ENCODE measurements around the gene ARMC9.
"Not testable (repeated sequence)": the region's sequence is repeated elsewhere in the genome, so short reads cannot be mapped to it uniquely, and the experiment has no call there.

Gene ARMC9

DNA sequence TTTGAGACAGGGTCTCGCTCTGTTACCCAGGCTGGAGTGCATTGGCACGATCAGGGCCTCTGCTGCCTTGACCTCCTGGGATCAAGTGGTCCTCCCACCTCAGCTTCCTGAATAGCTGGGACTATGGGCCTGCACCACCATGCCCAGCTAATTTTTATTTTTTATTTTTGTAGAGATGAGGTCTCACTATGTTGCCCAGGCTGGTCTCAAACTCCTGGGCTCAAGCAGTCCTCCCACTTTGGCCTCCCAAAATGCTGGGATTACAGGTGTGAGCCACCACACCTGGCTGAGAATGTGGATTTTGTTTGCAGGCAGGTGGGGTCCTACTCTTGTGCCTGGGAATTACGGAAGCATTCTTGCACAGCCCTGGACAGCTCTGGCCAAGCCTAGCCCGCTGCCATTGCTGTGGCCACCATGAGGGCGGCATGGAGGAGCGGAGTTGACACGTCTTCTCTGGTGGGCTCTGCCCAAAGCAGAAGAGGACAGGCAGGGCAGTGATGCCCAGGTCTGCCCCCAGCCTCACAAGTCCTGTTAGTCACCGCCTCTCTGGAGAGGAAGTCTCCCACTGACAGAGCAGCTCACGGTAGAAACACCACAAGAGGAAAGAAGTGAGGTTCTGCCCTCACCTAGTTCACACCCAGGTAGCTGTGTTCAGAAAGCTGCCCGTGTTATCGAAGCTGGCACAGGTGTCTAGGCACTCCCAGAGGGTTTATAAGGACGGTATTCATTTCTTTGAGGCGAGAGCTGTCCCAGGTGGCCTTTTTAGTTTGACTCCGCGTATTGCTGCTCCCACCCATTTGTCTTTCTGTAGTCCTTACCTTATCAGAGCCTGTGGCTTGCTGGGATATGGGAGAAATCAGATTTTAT, 46.2 kb downstream of the ARMC9 start:
- DNase-seq (ENCODE audit: low read depth in 2 of 2) = no peak

DNA sequence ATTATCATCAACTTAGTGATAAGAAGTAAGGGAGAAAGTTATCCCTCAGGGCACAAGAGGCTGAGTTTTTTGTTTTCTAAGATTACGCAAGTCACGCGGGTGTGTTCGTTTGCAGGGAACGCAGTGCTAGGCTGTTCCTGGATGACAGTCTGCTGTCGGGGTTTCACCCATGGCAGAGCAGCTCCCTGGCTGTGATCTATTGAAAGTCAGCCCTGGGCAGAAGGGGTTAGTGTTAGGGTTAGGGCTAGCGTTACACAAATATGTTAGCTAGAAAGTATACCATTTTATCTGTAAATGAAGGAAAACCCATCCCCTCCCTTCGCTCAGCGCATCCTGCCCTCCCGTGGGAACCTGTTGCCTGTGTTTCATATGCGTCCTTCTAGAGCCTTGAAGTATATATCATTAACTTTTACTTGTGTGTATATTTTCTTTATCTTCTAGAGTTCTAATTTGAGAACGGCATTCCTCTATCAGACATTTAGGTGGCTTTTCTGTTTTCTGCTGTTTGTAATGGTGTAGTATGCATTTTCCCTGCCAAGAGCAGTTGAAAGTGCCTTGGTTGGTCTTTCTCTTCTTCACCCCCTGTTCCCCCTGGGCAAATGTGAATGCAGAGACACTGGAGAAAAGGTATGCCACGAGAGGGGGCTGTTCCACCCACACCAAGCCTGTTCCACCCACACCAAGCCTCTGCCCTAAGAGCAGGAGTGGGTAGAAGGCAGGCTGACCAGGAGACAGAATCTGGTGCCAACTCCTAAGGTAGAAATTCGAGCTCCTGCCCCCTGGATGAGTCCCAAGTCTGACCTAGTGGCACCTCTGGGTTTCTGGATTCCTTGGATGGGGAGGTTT, 47.0 kb downstream of the ARMC9 start:
- DNase-seq (ENCODE audit: low read depth in 2 of 2) = no peak

DNA sequence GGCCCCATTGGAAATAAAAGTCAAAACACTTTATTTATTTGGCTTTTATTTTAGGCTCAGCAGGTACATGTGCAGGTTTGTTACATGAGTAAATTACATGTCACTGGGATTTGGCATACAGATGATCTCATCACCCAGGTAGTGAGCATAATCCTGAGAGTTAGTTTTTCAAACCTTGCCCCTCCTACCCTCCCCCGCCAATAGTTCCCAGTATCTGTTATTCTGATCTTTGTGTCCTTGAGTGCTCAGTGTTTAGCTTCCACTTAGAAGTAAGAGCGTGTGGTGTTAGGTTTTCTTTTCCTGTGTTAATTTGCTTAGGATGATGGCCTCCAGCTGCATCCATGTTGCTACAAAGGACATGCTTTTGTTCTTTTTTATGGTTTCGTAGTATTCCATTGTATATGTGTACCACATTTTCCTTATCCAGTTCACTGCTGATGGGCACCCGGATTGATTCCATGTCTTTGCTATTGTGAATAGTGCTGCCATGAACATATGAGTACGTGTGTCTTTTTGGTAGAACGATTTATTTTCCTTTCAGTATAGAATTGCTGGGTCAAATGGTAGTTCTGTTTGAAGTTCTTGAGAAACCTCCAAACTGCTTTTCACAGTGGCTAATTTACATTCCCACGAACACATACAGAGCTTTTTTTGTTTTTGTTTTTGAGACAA, 47.9 kb downstream of the ARMC9 start:
- no peak for DNase-seq (ENCODE audit: low read depth in 2 of 2)

DNA sequence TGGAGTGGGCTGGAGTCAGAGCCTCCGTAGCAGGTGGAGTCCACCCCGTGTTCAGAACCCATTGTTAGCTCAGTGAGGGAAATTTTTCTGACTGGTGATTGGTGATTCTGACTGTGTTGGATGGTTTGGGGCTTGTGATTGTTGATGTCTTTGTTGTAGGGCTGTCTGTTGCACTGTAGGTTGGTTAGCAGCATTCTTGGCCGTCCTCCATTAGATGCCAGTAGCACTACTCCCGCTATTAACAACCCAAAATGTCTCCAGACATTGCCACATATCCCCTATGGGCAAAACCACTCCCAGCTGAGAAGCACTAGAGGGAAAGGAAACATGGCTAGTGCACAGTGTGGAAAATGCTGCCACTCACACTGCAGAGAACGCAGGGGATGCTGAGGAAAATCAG, 51.7 kb downstream of the ARMC9 start:
- DNase-seq (ENCODE audit: low read depth in 2 of 2) = no peak

DNA sequence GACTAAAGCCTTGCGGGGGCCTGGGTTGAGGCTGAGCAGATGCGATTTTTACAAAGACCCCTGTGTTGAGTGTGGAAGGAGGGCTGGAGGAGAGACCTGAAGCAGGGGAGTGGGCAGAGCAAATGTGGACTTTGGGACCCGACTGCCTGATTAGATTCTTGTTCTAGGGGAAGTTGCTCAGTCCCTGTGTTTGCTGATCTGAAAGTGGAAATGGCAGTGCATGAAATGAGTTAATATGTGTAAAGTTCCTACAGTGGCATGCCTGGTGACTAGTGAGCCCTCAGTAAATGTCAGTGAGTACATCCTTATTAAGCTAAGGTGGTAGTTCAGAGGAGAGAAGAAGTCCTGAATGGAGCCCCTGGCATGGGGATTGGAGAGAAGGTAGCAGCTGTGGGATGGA, 52.3 kb downstream of the ARMC9 start:
- DNase-seq (ENCODE audit: low read depth in 2 of 2) = no peak

DNA sequence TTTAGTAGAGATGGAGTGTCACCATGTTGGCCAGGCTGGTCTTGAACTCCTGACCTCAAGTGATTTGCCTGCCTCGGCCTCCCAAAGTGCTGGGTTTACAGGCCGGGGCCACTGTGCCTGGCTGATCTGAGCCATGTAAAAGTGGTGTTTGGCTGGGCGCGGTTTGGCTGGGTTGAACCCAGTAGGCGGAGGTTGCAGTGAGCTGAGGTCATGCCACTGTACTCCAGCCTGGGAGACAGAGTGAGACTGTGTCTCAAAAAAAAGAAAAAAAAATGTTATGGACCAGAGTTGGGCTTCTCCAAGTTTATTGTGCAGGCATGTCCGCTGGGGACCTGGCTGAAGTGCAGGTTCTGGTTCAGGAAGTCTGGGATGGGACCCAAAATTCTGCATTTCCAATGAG, 54.9 kb downstream of the ARMC9 start:
- not testable (repeated sequence) for DNase-seq (ENCODE audit: low read depth in 2 of 2)

DNA sequence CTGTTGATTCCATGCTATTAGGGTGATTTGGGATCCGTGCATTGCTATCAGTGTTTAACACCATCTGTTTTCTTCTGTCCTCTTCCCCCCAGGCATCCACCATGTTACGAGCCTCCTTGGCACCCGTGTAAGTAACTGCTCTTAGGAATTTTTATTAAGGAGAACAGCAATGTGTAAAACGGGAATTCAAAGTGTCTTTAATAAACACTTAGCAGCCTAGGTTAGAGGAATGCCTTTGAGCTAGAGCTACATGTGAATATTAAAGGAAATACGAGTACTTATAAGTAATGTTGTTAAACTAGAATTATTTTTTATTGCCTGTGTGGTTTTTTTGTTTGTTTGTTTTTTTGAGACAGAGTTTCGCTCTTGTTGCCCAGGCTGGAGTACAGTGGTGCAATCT, 58.1 kb downstream of the ARMC9 start:
- no peak for DNase-seq (ENCODE audit: low read depth in 2 of 2)

DNA sequence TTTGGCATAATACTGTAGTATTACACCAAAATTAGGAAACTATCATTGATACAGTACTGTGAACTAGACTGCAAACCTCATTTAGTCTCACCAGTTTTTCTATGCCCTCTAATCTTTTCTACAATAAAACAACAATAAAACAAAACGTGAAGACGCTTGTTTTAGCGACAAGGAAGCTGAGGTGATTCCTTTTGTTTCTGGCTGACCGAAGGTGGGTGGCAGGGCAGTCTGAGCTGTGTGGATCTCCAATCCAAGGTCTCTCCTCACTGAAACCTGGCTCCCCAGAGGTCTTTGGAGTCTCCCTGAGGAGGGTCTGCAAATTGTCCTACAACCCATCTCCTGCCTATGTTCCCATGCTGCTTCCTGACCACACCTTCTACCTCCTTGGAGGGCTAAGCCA, 59.3 kb downstream of the ARMC9 start:
- no peak for DNase-seq (ENCODE audit: low read depth in 2 of 2)

DNA sequence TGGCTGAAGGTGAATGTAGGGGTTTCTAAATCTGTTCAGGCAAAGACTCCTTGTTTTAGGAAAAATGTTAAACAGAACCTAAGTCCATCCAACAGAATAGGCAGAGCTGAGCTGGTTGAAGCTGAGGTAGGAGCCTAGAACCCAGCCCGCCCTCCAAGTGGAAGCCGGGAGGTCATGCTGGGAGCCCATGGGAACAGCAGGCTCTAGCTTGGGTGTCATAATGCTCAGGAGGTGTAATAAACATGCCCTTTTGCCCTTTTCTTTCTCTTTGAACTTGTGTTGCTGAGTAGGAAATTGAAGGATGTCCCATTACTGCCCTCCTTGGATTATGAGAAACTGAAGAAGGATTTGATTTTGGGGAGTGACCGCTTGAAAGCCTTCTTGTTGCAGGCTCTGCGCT, 60.3 kb downstream of the ARMC9 start:
- no peak for DNase-seq (ENCODE audit: low read depth in 2 of 2)

DNA sequence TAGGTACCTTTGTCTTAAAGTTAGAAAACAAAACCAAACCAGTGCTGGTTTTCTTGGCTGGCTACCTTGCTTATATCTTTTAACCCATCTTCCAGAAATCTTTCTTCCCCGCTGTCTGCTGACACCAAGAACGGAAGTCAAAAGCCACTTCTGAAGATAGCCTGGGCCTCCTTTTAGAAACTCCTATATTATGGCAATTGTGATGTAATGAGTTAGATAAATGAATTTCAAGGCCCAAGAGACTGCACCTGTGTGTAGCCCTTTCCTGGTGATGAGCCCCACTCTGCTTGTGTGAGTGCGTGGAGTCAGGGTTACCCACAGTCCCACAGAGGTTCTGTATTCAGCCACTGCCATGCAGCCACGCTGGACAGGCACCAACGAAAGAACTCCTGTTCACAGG, 60.7 kb downstream of the ARMC9 start:
- DNase-seq (ENCODE audit: low read depth in 2 of 2) = no peak

DNA sequence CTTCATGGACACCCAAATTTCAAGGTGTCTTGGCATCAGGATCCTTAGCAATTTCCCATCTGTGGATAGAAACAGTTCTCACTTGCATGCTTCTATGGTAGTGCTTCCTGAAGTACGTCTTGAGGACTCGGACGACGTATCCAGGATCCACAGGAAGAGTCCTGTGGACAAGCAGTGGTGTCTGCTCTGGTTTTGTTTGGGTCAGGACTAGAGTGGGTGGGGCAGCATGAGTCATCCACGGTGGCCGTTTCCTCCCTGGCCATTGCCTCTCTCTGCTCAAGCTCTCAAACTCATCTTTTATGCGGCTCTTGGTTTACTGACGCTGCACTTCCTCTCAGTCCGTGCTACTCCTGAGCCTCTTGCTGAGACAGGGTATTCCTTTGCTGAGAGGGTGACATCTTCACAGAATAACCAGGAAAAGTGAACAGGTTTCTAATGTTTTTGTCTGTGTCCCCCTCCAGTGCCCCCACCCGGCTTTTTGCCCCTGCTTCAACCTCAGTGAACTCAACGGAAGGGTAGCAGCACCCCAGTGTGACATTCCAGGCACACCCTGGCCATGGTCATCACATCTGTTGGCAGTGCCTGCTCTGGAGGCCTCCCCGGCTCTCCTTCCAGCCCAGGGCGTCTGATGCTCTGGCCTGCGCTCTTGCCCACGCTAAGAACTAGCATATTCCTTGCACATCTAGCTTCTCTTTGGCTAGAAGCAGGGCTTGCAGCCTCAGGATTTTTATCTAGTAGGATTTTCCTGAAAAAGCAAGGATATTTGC, 62.2 kb downstream of the ARMC9 start:
- no peak for DNase-seq (ENCODE audit: low read depth in 2 of 2)

DNA sequence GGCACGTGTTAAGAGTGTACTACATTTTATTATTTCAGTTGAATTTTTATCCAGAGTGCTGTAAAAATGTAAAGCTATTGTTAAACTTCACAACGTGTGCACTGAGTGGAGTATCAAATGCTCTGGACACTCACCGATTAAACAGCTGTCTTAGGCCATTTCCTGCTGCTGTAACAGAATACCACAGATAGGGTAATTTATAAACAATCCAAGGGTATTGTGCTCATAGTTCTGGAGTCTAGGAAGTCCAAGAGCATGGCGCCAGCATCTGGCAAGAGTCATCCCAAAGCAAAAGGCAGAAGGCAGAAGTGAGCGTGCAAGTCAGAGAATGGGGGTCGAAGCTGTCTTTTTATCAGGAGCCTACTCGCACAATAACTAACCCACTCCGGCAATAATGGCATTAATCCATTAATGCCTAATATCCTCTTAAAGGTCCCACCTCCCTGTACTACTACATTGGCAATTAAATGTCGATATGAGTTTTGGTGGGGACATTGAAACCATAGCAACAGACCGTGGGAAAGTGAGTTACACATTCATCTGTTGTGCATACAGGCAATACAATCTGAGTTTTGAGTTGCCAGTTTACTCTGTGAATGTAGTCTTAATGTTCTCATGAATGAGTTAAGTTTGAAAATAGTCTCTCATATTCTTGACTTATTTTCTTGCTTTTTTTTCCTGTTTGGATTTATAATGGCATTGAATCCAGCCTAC, 64.8 kb downstream of the ARMC9 start:
- DNase-seq (ENCODE audit: low read depth in 2 of 2) = no peak

DNA sequence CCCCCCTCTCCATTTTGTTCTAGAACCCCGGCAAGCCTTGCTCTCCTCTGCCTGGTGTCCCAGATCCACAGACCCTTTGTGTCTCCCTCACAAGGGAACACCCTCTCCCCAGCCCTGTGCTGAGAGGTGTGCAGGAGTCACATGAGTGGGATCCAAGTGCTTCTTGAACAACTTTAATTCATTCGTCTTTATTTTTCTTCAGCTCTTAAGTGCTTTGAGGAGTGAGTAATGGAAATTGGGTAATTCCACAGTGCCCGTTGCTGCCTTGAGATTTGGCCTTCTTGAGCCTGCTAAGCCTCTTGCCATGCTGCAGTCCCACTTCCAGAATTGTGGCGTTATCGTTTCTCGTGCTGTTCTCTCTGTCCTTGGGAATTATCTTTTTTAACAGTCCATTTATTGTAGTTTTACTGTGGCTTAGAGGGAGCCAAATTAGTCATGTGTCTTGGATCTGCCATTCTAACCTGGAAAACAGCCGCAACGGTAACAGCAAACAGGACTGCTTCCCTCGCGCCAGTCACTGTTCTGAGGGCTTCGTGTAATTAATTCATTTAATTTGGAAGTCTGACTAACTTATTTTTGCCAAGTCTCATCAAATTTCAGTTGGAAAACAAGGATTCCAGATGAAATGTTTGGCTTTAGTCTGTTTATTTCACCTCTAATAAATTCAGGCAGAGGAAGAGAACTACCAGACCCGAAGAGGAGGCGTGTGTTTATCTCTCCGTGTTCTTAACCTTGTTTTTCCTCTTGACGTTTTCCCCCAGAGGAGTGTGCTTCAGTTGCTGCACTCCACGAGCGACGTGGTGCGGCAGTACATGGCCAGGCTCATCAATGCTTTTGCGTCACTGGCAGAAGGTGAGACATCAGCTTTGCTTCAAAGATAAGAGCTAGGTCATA, 72.0 kb downstream of the ARMC9 start:
- DNase-seq (ENCODE audit: low read depth in 2 of 2) = no peak

DNA sequence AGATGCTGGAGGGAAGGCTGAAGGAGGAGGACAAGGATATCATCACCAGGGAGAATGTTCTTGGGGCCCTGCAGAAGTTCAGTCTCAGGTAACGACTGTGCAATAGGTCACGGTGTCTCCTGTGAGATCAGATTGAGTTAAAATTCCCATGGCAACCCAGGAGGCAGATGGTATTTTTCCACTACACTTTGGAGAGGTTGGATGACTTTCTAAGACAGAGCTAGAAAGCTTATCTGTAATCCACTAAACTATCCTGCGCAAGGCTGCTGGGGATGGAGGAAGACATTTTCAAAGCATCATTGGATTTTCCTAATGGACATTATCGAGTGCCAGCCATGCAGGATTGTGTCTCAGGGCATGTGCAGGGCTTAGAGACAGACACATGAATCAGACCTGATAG, 74.6 kb downstream of the ARMC9 start:
- DNase-seq (ENCODE audit: low read depth in 2 of 2) = no peak

DNA sequence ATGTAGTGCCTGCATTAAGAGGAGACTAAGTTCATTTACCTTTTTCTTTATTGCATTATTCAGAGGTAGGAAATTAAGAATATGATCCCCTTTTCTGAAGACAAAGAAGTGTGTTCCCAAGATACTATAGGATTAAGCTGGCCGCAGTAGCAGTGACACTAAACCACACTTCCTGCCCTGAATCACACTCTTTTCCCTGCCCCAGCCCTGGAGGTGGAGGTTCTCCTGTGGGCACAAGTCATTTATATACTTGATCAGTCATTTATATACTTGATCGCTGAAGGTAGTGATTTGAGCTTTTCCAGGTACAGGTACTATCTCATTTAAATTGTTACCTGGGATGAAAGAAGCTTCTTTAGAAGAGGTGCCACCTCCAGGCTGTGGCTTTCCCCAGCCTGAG, 78.6 kb downstream of the ARMC9 start:
- no peak for DNase-seq (ENCODE audit: low read depth in 2 of 2)

DNA sequence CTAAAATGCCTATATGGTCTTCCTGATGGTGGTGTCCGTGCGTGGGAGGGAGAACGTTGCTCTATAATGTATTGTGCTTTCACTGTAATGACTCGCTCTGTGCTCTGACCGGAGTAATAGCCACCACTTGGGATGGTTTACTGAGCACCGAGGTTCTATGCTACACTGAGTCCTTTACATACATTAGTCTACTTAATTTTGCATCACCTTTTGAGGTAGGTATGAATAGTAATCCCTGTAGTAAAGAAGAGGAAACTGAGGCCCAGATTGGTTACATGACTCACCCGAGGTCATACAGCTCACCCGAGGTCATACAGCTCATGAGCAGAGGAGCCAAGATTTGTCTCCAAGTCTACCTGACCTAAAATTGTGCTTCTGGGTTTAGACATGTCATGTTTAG, 79.5 kb downstream of the ARMC9 start:
- no peak for DNase-seq (ENCODE audit: low read depth in 2 of 2)

DNA sequence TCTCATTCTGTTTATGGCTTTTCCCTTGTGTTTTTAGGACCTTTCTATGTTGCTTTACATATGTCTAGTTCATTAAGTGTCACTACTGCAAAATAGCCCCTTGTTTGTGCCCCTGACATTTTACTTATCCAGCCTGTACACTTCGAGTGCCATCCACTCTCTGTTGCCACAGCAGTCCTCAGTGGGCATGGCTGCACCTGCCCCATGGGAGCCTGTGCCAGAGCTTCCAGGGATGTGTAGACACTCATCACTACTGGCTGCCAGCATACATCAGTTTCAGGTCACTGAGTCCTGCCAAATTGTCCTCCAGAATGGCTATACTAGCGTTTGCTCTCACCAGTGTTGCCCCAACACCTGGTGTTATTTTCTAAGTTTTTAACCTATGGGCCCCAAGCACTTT, 80.4 kb downstream of the ARMC9 start:
- no peak for DNase-seq (ENCODE audit: low read depth in 2 of 2)

DNA sequence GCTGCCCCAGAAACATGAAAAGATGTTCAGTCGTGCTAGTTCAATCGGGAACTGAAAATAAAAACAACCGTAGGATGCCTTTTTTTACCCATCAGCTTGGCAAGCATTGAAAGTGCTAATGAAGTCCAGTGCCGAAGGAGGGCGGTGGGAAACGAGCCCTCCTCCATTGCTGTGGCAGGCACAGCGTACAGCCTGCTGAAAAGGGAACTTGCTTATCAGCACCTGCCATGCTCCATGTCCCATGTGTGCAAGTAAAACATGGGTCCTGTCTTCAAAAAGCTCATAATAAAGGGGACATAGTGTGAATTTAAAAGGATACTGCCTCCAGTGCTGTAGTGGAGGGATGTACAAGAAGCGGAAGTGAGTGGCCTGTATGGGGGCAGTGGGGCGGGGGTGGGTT, 82.4 kb downstream of the ARMC9 start:
- no peak for DNase-seq (ENCODE audit: low read depth in 2 of 2)

DNA sequence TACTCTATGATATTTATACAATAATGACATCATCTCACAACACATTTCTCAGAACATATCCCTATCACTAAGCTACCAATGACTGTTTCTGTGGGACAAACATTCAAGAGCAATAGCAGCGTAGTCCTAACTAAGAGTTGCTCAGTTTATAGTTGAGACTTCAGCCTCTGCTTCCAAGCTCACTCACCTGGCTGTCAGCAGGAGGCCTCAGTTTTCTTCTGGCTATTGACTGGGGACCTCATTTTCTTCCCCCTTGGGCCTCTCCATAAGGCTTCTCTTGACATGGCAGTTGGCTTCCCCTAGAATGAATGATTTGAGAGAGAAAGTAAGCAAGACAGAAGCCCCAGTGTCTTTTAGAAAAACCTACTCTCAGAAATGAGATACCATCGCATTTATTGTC, 85.9 kb downstream of the ARMC9 start:
- DNase-seq (ENCODE audit: low read depth in 2 of 2) = no peak

DNA sequence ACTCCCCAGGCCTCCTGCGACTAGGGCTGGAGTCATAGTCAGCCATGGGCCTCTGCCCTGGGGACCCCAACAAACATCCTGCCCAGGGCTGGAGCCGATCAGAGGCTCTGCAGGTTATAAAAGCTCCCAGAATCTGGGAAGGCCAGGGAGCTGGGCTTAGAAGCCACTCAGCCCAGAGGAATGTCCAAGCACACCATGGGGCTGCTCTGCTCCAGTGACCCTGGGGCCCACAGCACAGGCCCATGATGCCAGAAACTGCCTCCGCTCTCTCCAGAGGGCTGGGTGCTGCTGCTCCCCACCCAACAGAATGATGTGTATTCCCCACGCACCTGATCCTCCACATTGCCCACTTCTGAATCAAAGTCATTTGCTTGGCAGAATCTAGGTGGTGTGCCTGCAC, 88.5 kb downstream of the ARMC9 start:
- DNase-seq (ENCODE audit: low read depth in 2 of 2) = no peak

All from stimulated activated CD8-positive, alpha-beta memory T cell treated with anti-CD3 and anti-CD28 coated beads, Interleukin-2, amount 100 ng/mL, for 48 hours (primary cell).